Effector memory CD4-positive, alpha-beta T cell (primary cell): Measurements from ENCODE around the gene MICU1.
"Not testable (repeated sequence)": the region's sequence is repeated elsewhere in the genome, so short reads cannot be mapped to it uniquely, and the experiment has no call there.

Experiments used
- DNase-seq, 3 donors: peaks; one replicate each; pipeline ENCODE4 v3.0.0-alpha.2; 2020
- H3K27ac ChIP-seq: 2 replicates; pipeline ENCODE4 v1.7.0; 2013; ENCODE audit warnings: mild to moderate bottlenecking, low read length, moderate library complexity; ENCODE audit not compliant: insufficient read depth, poor library complexity, severe bottlenecking
- H3K27me3 ChIP-seq: replicated peaks from 2 replicates; pipeline ENCODE4 v1.7.0; 2013; ENCODE audit warnings: mild to moderate bottlenecking, low read length; ENCODE audit not compliant: insufficient read depth, control insufficient read depth, poor library complexity, severe bottlenecking
- H3K36me3 ChIP-seq: 2 replicates; pipeline ENCODE4 v1.7.0; 2013; ENCODE audit warnings: mild to moderate bottlenecking, low read length, moderate library complexity; ENCODE audit not compliant: control insufficient read depth, insufficient read depth
- H3K4me1 ChIP-seq: 2 replicates; pipeline ENCODE4 v1.7.0; 2013; ENCODE audit warnings: low read length, mild to moderate bottlenecking; ENCODE audit not compliant: control insufficient read depth, insufficient read depth, poor library complexity, severe bottlenecking
- H3K4me3 ChIP-seq: 2 replicates; pipeline ENCODE4 v1.7.0; 2013; ENCODE audit warnings: low read length, low read depth, mild to moderate bottlenecking; ENCODE audit not compliant: insufficient read depth, poor library complexity, severe bottlenecking
- H3K9me3 ChIP-seq: 2 replicates; pipeline ENCODE4 v1.7.0; 2013; ENCODE audit warnings: mild to moderate bottlenecking, low read length, moderate library complexity; ENCODE audit not compliant: control insufficient read depth

Gene MICU1

GRCh38 chr10:72333112-72334015 lies 292.5 kb downstream of the MICU1 start:
- Histone ChIP-seq H3K27me3 (no peaks in the 10 kb centered on the region), H3K36me3 (peaks cover 7% of the 10 kb centered on the region), H3K27ac (peak overlapping the region; percentile 59), H3K4me1 (peaks cover 86% of the 10 kb centered on the region), H3K4me3 (no peak overlapping the region), H3K9me3 (no peaks in the 10 kb centered on the region)
- DNase-seq = no peak

DNA sequence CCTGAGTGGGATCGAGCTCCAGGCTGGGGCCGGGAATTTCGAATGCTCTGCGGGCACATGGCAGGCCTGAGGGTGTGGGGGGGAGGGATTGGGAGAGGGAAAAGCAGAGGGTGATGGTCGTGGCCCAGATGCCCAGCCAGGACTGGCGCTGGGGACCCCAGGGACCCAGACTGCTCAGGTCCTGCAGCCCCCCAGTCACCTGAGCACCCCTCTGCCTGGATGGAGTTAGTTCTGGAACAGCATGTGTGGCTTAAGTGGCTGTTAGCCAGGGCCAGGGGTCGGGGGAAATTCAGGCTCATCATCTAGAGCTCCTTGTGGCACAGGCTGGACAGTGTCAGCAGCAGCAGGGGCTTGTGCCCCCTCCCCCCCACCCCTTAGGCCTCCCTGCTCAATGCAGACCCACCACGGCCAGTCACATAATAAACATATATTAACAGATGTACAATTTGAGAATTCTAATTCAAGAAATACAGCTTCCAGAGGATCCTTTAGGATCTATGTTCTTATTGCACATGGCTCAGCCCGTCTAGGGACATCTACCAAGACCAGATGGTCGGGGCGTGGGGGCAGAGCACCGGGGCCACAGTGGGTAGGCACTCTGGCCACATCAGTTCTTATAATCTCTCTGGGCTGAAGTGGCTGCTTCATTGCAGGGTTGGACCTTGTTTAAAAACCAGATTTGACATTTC lies 293.3 kb downstream of the MICU1 start:
- Histone ChIP-seq H3K9me3 (no peaks in the 10 kb centered on the region), H3K27me3 (no peaks in the 10 kb centered on the region), H3K36me3 (no peaks in the 10 kb centered on the region), H3K4me1 (peaks cover 94% of the 10 kb centered on the region), H3K27ac (peak overlapping the region; percentile 59), H3K4me3 (no peak overlapping the region)
- no peak for DNase-seq

GRCh38 chr10:72331575-72332422 lies 294.1 kb downstream of the MICU1 start:
- H3K4me3 ChIP-seq = peak overlapping the region; percentile 2
- peaks cover 93% of the 10 kb centered on the region for H3K4me1 ChIP-seq
- H3K27ac ChIP-seq = peak overlapping the region; percentile 59
- no peaks in the 10 kb centered on the region for H3K27me3 ChIP-seq
- no peaks in the 10 kb centered on the region for H3K36me3 ChIP-seq
- no peaks in the 10 kb centered on the region for H3K9me3 ChIP-seq
- peak; percentile 78 to 91 (median 82) for DNase-seq

- H3K27me3 ChIP-seq = no peaks in the 10 kb centered on the region
- H3K4me3 ChIP-seq = no peak overlapping the region
- H3K9me3 ChIP-seq = no peaks in the 10 kb centered on the region
- no peak overlapping the region for H3K27ac ChIP-seq
- no peak for DNase-seq
- H3K4me1 ChIP-seq = peaks cover 76% of the 10 kb centered on the region
- H3K36me3 ChIP-seq = no peaks in the 10 kb centered on the region
Measured at GRCh38 chr10:72330069-72330426, 295.8 kb downstream of the MICU1 start.

DNA sequence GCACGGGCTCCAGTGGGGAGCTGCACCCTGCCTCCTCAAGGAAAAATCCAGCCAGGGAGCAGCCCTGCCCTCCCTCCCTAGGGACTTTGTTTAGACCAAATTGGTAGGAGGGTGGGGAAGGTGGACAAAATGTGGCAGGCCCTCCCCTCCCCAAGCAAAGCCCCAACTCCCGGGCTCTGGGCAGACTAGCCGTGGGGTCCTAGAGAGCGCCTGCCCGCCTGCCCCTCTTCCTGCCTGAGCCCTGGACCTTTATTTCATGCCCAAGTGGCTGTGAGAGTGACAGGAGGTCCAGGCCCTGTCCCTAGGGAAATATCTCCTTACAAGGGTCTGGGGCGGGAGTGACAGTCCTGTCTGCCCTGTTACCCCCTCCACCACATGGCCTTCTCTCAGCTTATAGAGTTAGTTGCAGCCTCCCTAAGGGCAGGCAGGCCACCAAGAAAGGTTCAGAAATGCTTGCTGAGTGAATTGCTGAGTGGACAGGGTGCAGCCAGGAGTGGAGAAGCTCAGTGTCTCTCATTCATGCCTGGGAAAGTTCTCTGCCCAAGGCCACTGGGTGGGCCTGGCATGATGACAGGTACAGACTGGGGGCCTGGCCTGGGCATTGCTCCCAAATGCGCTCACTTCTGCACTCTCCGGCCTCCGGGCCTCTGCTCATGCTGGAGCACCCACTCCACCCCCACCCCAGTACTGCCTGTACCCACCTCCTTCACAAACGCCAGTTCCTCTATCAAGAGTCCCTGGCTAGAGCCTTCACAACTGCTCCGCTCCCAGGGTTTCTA lies 296.4 kb downstream of the MICU1 start:
- Histone ChIP-seq H3K9me3 (no peaks in the 10 kb centered on the region), H3K36me3 (no peaks in the 10 kb centered on the region), H3K27ac (no peak overlapping the region), H3K4me3 (no peak overlapping the region), H3K27me3 (no peaks in the 10 kb centered on the region), H3K4me1 (peaks cover 70% of the 10 kb centered on the region)
- no peak for DNase-seq

DNA sequence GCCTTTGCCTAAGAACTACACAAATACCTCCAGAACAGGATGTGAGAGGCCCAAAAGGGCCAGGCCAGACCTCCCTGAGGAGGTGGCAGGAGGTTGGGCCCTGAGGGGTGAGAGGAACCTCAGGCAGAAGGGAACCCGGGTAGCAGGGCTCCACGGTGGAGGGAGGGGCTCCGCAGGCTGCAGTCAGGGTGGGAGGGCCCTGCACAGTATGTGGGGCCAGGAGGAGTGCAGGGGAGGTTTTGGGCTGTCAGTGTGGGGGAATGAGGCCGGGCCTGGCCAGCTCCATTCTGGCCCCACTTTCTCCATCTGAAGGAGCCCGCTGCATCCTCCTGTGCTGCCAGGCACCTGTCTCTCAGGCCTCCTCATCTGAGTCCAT lies 297.1 kb downstream of the MICU1 start:
- no peaks in the 10 kb centered on the region for H3K27me3 ChIP-seq
- peaks cover 66% of the 10 kb centered on the region for H3K4me1 ChIP-seq
- no peak overlapping the region for H3K4me3 ChIP-seq
- H3K27ac ChIP-seq = peak overlapping the region; percentile 13
- DNase-seq = no peak
- H3K36me3 ChIP-seq = no peaks in the 10 kb centered on the region
- H3K9me3 ChIP-seq = no peaks in the 10 kb centered on the region

- DNase-seq = no peak
- Histone ChIP-seq H3K9me3 (no peaks in the 10 kb centered on the region), H3K36me3 (no peaks in the 10 kb centered on the region), H3K27me3 (no peaks in the 10 kb centered on the region), H3K4me3 (no peak overlapping the region), H3K4me1 (peaks cover 66% of the 10 kb centered on the region), H3K27ac (peak overlapping the region; percentile 13)
Measured at GRCh38 chr10:72328045-72328828, 297.6 kb downstream of the MICU1 start.

- peak overlapping the region; percentile 30 for H3K4me3 ChIP-seq
- not testable (repeated sequence) for H3K27me3 ChIP-seq, H3K36me3 ChIP-seq, H3K9me3 ChIP-seq
- peaks cover 68% of the 10 kb centered on the region for H3K4me1 ChIP-seq
- H3K27ac ChIP-seq = peak overlapping the region; percentile 58
- DNase-seq = peak; percentile 38 to 46 (median 44)
Measured at GRCh38 chr10:72326665-72327603, 298.9 kb downstream of the MICU1 start.
